HG03457 (cell line): ENCODE results near the gene INS.

ENCODE experiments used
- ATAC-seq: cut with Tn5 transposase; IDR thresholded peaks from one replicate; pipeline ENCODE4 v1.9.1; 2021; ENCODE audit warnings: moderate number of reproducible peaks; ENCODE audit not compliant: unreplicated experiment

The INS gene

DNA sequence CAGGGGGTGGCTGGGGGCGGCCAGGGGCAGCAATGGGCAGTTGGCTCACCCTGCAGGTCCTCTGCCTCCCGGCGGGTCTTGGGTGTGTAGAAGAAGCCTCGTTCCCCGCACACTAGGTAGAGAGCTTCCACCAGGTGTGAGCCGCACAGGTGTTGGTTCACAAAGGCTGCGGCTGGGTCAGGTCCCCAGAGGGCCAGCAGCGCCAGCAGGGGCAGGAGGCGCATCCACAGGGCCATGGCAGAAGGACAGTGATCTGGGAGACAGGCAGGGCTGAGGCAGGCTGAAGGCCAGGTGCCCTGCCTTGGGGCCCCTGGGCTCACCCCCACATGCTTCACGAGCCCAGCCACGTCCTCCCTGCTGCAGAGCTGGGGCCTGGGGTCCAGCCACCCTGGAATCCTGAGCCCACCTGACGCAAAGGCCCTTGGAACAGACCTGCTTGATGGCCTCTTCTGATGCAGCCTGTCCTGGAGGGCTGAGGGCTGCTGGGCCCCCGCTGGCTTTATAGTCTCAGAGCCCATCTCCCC lies at the start of gene INS:
INS (minus strand) TSS at position 474 of the 524 bp plus-strand sequence; CDS start at position 236, 238 bp downstream.
- no peak for ATAC-seq

DNA sequence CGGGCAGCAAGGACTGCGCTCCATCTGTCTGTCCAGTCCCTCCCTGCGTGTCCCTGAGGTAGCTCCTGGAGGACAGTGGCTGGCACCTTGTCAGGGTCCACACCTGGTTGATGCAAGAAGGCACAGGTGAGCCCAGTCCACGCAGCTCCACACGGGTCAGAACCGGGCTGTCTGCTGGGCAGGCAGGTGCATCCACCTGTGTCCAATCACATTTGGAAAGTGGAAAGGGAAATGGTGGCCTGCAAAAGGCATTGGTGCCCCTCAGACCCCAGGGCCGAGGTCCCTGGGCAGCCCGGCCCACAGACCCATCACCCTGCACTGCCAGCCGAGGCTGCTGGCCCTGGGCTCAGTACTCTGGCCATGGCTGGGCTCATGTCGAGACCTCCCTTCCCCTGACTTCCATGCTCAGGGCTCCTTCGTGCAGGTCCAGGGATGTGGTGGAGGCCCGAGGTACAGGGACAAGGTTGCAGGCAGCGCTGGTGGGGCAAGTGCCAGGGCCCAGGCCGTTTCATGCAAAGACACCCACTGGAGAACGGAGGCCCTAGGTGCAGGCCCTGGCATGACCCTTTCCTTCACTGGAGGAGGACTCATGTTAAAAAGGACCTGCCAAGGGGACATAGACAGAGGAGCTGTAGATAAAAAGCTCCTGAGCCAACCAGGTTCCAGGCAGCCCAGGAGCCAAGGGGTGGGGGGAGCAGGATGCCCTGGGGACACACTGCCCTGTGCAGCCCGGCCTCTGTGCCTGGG lies 49.5 kb upstream of the INS start:
- ATAC-seq, result no peak

DNA sequence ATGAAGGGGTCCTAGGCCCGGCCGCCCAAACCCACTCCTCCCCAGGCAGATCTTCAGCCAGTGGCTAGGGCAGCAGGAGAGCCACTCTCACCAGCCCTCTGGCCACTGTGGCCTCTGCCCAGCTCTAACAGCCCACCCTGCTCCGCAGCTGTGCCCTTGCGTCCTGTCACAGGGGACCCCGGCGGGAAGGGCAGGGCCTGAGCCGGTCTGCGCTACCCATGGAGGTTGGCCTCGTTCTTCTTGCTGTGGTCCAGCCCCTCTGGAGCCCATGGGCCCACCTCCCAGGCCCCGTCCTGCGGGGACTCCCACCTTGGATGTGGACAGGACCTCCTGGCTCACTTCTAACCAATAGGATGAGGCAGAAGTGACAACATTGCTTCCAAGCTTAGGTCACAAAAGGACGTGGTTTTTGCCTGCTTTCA lies 48.9 kb upstream of the INS start:
- ATAC-seq, result no peak

DNA sequence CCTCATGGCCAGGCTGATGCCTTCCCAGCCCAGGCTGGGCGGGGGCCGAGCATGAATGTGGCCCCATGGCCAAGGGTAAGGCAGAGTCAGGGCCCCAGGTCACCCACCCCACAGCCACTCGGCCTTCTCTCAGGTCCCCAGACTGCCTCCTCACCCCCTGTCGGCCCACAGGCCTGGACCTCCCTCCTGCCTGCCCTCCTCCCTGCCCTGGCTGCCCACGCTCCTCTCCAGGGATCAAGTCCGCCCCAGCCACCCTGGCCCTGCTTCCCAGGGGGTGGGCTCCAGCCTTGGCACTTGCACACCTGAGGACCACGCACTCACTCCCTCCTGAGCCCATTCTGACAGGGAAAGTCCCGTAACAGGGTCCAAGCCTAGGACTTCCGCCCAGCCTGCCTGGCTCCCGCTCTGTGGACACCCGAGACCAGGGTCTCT lies 48.4 kb upstream of the INS start:
- no peak for ATAC-seq

DNA sequence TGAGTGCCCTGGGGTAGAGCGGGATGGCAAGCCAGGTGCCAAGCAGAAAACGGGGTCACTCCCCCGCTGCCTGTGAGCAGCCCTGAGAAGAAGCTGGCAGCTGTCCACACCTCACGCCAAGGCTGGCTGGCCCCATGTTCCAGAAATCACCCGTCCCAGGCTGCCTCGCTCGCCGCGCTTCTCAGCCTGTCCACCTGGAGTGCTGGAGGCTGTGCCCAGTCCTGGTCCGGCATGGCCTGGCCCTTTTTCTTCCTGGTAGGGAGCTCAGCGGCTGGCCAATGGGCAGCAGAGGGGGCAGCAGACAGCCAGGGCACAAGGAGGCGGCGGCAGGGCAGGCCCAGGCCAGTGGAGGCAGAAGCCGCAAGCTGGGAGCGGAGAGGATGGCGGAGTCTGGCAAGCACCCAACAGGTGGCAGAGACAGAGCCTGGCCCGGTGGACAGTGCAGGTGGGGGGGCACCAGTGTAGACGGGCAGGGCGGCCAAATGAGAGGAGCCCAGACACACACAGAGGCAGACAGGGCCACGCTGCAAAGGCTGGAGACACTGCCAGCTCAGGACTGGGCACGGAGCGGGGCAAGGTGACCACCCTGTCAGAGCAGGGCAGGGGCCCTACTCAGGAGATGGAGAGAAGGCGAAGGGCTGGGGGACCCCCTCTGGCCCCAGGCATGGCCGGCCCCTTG lies 47.8 kb upstream of the INS start:
- ATAC-seq, result no peak

DNA sequence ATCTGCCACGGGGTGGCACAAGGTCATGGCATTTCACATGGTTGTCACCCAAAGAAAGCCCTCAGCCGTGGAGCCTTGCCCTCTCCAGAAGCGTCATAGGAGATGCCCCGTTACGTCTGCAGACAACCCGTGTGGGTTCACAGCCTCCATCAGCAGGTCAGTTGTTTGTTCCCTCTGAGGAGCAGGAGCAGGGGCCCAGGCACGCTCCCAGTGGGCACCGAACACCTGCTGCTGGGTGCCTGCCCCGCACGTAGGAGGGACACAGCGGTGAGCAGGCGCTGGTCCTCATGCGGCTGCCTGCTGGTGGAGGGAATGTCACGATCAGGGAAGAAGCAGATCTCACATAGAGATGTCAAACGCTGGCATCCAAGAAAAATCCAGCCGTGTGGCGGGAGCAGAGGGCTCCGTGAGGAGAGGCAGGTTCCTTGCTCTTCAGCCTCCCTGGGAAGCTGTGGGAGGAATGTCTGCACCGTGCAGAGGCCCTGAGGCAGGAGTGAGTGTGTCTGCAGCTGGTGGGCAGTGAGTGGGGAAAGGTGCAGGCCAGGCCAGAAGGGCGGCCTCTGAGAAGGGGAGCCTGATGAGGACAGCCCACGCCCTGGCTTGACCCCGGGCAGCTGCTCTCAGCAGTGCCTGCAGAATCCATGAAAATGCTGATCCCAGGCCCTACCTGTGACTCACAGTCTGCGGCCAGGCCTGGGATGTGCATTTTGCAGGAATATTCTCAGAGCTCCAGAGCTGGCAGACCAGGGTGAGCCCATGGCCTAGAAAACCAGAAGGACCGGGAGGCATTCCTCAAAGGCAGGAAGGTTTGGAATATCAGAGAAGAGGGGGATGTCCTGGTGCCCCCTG lies 47.0 kb upstream of the INS start:
- ATAC-seq, result no peak

DNA sequence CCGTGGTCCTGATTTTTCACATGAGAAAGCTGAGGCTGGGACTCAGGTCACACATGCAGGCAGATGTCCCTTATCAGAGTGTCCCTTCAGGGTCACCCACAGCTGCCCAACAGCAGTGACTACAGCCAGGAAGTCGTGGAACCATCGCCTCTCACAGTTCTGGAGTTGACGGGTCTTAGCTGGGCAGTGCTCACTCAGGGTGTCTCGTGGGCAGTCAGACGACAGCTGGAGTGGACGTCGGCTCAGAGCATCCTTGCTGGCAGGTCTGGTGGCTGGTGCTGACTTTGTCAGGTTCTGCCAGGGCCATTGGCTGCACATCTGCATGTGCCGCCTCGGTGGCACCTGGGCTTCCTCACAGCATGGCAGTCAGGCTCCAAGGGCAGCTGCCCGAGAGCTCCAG lies 46.2 kb upstream of the INS start:
- no peak for ATAC-seq

DNA sequence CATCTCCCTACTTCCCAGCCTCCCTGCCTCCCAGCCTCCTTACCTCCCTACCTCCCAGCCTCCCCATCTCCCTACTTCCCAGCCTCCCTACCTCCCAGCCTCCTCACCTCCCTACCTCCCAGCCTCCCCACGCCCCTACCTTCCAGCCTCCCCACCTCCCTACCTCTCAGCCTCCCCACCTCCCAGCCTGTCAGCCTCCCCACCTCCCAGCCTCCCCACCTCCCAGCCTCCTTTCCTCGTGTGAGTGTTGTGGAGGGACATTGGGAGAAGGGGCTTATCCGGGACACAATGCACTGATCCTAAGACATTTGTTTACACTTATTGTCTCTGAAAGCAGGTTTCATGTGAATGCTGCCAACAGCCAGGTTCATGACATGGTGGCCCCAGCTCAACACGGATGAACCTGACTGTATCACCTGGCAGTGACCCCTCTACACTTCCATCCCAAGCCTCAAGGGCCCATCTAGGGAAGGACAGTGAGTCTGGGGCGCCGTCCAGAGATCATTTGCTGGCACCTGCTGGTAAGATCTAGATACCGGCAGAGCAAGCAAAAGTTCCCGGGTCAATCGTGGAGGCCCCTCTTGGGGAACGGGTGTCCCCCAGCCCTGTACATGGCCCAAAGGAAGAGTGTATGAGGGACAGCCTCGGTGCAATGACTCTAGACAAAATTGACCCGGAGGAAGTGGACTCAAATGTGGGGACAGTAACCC lies 45.1 kb upstream of the INS start:
- ATAC-seq, result no peak

DNA sequence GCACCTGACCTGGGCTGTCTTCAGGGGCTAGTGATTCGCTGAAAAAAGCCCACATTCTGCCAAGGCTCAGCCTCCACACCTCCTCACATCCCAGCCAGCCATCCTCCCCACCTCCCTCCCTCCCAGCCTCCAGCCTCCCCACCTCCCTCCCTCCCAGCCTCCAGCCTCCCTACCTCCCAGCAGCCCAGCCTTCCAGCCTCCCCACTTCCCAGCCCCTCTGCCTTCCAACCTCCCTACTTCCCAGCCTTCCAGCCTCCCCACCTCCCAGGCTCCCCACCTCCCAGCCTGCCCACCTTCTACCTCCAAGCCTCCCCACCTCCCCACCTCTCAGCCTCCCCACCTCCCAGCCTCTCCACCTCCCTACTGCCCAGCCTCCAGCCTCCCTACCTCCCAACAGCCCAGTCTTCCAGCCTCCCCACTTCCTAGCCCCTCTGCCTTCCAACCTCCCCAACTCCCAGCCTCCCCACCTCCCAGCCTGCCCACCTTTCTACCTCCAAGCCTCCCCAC lies 44.3 kb upstream of the INS start:
- no peak for ATAC-seq

DNA sequence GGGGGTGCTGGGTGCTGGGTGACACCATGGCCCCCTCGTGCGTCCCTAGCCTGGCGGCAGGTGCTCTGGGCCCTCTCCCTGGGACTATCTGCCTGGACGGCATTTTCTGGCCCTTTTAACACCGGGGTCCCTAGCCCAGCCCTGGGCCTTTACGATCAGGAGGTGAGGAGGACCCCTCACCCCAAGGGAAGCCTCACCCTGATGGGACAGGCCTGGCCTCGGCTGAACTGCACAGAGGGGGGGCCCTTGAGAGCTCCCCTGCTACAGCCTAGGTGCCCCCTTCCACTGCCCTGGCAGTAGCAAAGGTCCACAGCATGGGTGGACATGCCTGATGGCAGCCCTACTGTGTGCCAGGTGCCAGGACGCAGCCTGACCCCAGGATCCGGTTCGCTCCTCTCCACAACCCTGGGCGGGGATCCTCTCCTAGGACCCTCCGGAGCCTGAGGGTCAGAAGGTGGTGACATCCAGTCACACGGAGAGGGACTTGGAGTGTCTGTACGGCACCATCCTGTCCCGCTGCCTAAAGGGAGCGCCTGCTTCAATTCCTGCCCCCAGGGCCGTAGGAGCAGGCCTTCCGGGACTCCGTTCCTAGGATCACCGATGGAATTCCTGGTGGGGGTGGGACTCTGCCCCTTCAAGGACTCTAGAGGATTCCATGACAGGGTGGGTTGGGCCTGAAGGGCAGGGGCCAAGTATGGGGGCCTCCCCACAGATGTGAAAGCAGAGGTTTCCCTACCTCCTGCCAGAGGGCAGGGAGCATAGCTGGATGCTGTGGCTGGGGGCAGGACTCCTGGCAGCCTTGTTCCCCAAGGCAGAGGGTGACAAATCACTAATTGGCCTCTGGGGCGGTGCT lies 43.6 kb upstream of the INS start:
- no peak for ATAC-seq

DNA sequence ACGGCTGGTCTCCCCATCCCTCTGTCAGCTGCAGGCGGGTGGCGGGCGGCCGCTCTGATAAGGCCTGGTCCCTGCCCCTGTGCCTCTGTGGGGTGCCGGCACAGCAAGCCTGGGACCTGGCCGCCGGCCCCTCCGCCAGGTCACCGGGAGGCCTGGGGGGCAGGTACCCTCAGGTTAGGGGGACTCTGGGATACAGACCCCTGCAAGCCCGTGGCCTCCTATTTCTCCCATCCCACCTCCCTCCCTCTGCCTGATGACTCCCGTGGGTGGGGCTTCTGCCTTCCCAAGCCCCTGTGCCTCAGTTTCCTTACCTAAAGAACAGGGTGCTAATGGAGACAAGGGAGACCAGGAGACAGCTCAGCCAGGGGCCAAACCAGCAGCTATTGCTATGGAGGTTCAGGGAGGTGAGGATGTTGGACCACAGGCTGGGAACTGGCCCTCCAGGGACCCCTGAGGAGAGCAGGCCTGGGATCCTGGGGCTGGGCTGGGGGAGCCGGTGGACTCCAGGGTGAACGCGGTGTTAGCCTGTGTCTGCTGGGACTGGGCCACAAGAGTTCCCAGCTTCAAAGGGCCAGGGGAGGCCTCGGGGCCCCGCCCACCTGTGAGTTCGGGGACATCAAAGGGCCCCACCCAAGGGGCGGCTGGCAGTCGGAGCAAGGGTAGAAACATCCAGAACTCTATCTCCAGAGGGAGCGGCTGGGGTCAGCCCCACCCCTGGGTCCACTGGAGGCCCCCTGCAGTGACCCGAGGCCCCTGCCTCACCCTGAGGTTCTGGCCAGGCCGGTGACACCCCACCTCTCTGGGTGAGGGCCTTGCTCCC lies 42.6 kb upstream of the INS start:
- no peak for ATAC-seq

DNA sequence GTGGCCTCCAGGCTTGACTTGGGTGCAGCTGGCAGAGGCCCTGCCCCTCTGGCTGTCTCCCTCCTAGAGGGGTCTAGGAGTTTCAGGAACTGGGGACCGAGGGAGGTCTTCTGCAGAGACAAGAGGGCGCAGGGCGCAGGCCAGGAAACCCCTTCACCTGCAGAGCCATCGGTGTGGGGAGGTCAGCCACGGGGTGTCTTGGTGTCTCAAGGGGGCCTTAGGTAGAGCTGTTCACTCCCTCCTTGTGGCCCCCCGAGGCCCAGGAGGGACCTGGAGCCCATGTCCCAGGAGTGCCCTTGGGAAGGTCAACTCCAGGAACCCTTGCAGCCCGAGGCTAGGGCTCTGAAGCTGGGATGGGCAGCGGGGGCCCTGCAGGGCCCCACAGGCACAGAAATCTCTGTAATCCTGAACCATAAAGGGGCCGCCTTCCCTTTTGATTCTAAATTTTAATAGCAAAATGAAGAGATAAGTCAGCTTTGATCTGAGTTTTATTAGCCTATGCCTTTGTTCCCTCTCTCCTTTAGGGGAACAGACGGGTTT lies 42.0 kb upstream of the INS start:
- no peak for ATAC-seq

DNA sequence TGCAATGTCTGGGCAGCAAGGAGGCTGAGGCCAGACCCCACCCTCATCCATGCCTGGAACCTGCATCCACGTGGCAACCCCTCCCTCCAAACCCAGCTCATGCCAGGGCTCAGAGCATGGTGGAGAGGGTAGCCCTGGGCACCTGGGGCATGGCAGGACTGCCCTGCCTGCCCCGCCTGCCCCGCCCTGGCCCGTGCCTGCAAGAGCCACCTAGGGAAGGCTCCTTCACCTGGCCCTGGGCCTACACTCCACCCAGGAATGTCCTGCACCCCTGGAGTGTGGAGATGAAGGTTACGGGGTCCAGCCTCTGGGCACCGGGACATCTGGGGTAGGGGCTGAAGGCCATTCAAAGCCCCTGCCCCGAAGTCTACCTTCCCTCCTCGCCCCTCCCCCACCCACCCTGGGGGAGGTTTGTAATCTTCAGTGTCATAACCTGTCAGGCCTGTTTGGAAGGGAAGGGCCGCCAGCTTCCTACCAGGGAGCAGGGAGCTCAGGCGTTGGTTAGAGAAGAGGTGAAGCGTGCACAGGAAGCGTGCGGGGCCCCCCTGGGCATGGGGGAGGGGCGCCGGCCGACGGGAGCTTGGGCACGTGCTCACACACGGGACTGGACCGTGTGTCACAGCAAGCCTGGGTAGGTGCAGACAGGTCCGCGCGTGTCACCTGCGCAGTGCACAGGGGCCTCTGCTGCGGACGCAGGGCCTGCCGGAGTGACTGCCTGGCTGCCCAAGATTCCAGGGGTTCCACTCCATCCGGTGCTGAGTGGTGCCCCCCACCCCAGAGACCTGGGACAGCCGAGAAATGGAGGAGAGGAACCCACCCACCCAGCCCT lies 41.3 kb upstream of the INS start:
- ATAC-seq, result no peak

DNA sequence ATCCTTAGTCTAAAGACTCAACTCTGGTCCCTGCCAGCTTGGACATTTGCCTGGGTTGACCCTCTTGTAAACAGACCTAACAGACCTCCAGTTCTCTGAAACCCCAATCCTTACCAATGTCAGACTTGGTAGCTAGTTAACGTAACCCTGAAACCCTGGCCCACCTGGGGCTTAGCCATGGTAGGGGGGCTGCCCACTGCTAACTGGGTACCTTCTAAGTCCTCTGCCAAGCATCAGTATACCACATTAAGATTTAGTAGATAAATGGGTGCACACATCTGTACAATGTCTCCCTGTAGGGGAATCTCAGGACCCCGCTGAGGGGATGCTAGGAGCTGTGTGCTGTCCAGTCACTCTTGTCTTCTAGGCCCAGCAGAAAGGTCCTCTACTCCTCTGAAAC lies 40.5 kb upstream of the INS start:
- ATAC-seq, result no peak

DNA sequence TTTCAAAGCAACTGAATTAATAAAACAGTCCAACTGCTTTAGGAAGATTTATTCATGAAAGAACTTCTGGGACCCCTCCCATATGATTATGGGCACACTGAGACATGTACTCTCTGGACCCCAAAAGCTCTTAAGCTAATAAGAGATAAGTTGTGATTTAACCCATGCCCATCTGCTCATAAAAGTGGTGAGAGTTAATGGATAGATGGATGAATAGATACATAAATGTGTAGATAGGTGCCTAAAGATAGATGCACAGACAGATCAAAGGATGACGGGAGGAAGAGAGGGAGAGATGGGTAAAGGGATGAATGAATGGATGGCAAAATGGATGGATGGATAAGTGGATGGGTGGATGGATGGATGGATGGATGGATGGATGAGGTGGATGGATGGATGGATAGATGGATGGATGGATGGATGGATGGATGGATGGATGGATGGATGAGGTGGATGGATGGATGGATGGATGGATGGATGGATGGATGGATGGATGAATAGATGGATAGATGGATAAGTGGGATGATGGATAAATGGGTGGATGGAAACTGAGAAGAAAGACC lies 40.0 kb upstream of the INS start:
- no peak for ATAC-seq

DNA sequence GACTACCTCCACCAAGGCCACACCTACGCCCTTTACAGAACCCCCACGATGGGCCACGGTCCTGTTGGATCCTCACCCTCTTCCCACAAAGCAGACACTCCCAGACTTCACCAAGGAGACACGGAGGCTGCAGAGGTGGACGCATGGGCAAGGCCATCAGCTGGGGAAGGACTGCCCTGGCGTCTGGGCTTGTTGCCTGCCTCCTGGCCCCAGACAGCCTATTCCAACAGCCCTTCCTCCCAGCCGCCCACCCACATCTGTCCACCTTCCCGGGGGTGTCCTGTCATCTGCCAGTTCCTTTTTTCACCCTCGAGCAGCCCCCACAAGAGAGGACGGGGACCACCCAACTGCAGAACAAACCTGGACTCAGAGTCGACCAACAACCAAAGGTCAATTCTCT lies 39.5 kb upstream of the INS start:
- no peak for ATAC-seq
